Stimulated activated CD8-positive, alpha-beta memory T cell treated with anti-CD3 and anti-CD28 coated beads, Interleukin-7, amount 100 ng/mL, for 24 hours (primary cell): Measurements from ENCODE around the gene PNPLA7.

Experiments
- DNase-seq: peaks from one replicate; pipeline ENCODE4 v3.0.0-alpha.2; 2020; ENCODE audit warnings: low read depth

PNPLA7 gene

GRCh38 chr9:137494104-137494544 is 56.1 kb downstream of the PNPLA7 start:
- DNase-seq = no peak

- no peak for DNase-seq
Measured at GRCh38 chr9:137493364-137494103, 56.7 kb downstream of the PNPLA7 start.

- no peak for DNase-seq
Measured at GRCh38 chr9:137492464-137493363, 57.5 kb downstream of the PNPLA7 start.

- DNase-seq = no peak
Measured at GRCh38 chr9:137491735-137492432, 58.3 kb downstream of the PNPLA7 start.

- DNase-seq = no peak
Measured at GRCh38 chr9:137490532-137491186, 59.5 kb downstream of the PNPLA7 start.

- no peak for DNase-seq
Measured at GRCh38 chr9:137488906-137489305, 61.3 kb downstream of the PNPLA7 start.

GRCh38 chr9:137488327-137488653 is 61.9 kb downstream of the PNPLA7 start:
- DNase-seq = no peak

GRCh38 chr9:137487454-137488326 is 62.5 kb downstream of the PNPLA7 start:
- no peak for DNase-seq

GRCh38 chr9:137486545-137487453 is 63.4 kb downstream of the PNPLA7 start:
- DNase-seq = no peak

- DNase-seq = no peak
Measured at GRCh38 chr9:137486141-137486490, 64.1 kb downstream of the PNPLA7 start.

- DNase-seq = no peak
Measured at GRCh38 chr9:137485343-137486140, 64.7 kb downstream of the PNPLA7 start.

- no peak for DNase-seq
Measured at GRCh38 chr9:137484551-137485315, 65.5 kb downstream of the PNPLA7 start.

GRCh38 chr9:137482094-137482781 is 68.0 kb downstream of the PNPLA7 start:
- no peak for DNase-seq

GRCh38 chr9:137480686-137481683 is 69.2 kb downstream of the PNPLA7 start:
- no peak for DNase-seq

- DNase-seq = no peak
Measured at GRCh38 chr9:137479892-137480685, 70.1 kb downstream of the PNPLA7 start.
